GM03348 (cell line): ENCODE data around the gene RRAGD.

Experiments
- DNase-seq: peaks from one replicate; pipeline ENCODE4 v3.0.0; 2012; ENCODE audit warnings: low spot score

The RRAGD gene

GRCh38 chr6:89412071-89413005, at the start of gene RRAGD:
TSS of gene RRAGD (minus strand) at chr6:89412273. CDS start at chr6:89411993, 280 bp downstream.
- DNase-seq = peak; percentile 56

DNA sequence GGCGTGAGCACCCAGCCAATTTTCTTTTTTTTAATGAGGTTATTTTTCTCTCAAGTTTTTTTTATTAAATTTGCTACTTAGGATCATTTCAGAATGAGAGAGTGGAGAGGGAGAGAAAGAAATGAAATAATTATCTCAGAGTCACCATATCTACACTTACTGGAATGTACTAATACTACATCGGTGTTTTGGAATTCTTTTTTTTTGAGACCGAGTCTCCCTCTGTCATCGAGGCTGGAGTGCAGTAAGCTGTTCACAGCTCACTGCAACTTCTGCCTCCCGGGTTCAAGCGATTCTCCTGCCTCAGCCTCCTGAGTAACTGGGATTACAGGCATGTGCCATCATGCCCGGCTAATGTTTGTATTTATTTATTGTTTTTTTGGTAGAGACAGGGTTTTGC, 48.6 kb upstream of the RRAGD start:
- no peak for DNase-seq

- DNase-seq = no peak
These were observed 47.4 kb upstream of the RRAGD start for GRCh38 chr6:89459501-89459900.

- no peak for DNase-seq
These were observed 46.6 kb upstream of the RRAGD start for GRCh38 chr6:89458704-89459103.

- no peak for DNase-seq
These were observed 42.2 kb upstream of the RRAGD start for GRCh38 chr6:89454300-89454699.

DNA sequence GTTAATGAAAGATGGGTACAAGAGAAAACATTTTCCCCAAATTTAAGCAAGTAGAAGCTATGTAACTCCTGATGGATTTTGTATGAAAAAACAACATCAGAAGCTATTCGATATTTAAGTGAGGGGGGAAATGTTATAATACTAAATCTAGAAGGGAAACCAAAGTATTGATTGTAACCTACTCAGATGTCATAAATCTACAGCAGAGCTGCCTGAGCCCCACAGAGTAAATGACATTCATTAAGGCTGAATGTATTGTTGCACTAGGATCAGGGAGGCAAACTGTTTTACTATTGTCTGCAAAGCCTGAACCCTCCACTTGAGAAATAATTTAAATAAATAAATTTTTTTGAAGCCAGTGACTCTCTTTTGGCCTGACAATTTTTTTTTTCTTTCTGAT, 40.2 kb upstream of the RRAGD start:
- no peak for DNase-seq

DNA sequence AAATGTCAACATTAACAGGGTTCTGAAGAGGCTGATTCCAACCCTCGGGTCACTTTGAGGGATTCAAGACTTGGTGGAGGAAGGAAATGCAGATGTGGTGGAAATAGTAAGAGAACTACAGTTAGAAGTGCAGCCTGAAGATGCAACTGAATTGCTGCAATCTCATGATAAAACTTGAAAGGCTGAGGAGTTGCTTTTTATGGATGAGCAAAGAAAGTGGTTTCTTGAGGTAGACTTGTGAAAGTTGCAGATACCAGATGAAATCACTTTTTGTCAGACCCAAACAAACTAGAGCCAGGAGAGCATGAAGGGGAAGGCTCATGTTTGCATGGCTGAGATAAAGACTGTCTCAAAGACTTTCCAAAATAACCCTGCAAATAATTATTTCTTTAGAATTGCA, 37.1 kb upstream of the RRAGD start:
- DNase-seq = no peak

DNA sequence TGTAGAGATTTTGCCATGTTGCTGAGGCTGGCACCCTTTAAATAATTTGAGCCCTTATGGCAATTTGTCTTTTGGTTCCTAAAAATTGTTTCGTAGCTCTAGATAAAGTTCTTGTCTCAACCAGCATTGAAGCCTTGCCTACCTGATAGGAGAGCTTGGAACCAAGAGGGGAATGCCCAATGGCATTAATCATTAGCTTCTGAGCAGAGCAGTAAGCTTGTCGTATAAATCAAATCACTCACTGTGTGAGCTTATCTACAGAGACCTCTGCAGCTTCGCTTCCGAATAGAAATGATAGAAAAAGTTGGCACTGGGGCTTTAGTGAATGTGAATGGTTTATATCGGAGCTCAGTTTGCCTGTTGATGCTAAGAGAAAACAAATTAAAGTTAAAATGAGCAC, 31.6 kb upstream of the RRAGD start:
- no peak for DNase-seq

GRCh38 chr6:89440200-89440599, 28.1 kb upstream of the RRAGD start:
- DNase-seq = no peak

DNA sequence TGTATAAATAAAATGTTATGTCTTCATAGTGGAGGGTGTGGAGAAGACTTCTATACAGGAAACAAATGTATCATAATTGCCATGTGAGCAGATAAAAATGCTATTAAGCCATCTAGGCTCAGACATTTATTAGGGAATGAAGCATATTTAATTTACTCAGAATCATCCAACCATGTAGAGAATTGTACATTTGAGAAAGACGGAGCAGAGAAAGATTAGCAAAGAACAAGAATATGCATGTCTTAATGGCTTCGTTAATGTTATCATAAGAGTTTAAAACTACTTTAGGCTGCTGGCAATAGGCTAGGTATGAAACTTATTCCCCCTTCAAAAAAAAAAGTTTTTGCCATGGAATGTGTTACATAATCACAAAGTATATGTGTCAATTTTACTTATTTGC, 26.9 kb upstream of the RRAGD start:
- no peak for DNase-seq

DNA sequence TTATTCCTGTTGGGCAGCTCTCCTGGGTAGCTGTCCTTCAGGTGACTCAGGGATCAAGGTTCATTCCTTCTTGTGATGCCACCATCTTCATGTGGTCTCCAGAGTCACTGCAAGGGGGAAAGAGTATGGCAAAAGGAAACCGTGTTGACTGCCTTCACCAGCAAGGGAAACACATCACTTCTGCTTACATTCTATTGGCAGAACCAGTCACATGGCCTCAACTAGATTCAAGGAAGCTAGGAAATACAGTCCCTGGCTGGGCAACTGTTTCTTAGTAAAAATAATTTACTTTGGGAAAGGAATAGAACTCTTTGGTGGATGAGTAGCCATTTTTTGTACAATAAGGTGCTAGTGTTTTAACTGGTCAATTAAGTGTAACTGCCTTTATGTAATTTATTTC, 26.2 kb upstream of the RRAGD start:
- DNase-seq = no peak

DNA sequence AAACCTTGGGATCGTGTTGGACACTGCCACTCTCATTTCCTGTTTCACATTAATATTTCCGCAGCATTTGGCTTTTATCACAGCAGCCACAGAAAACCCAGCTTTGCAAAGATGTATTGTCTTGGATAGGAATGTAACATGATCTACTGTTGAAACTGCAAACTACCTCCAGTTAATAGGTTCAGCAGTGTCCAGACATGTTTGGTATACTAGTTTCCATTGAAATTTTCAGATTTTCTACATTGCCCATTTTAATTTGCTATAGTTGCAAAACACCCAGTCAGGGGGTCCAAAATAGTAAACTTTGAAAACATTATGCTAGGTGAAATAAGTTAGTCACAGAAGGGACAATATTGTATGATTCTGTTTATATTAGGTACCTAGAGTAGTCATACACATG, 24.2 kb upstream of the RRAGD start:
- DNase-seq = no peak

DNA sequence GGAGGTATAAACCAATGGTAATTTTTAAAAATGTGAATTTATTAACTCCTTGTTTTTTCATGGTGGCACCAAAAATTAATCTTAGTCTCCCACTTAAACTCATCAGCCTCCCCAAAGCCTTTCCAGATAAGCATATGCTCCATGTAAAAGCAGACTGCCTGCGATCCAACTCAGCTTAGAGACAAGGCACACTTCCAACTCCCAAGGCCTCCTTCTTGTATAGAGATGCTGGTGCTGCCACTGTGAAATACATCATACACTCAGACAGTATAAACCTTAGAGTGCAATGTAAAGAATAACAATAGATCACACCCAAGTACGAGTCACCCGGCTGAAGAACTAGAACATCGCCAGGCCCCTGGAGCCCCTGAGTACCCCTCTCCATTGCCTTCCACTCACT, 22.9 kb upstream of the RRAGD start:
- DNase-seq = no peak

DNA sequence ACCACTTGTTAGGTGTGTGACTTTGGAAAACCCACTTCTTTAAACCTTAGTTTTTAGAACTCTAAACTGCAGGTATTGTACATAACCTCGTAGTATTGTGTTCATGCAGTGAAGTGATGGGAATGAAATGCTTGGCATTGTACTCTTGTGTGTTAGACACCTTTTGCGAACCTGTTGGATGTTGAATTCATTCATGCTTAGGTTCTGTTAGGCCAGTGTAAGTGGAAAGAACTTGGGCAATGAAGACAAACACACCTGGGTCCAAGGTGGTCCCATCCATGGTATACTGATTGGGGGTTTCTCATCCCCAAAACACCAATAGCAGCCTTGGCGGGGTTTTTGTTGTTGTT, 22.1 kb upstream of the RRAGD start:
- DNase-seq = no peak

DNA sequence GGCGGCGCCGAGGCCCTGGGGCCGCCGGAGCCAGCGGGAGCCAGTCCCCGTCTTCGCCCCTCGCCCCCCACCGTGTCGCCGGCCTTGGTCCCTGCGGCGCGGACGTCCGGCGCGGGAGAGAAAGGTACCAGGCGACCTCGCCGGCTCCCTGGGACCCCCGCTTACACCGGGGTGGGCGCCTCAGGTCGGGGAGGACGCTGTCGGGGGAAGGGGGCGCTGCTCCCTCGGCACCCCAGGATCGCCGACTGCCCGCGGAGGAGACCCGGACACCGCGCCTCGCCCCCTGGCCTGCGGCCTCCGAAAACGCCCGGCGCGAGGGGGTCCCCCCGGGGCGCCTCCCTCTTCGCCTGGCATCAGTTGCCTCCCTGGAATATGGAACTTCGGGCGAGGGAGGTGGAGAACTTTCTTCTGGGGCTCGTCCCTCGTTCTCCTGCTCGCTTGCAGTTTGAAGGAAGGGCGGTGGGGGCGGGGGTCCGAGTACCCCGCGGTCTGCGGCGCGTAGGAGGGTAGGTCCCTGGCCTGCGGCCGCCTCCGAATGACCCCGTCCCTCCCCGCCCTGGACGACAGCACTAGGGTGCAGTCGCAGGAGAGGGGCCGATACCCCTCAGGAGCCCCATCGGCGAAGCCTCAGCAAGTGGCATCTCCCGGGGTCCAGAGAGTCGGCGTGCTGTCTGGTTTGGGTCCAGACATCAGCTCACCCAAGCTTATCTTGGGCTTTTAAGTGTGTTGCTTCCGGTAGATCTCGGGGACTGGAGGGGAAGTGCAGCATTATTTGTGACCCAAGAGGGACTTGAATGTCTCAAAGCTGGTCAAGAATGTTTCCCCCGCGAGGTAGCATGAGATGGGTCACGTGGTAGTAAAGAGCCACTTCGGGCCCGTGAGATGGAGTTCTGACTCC, 21.4 kb upstream of the RRAGD start:
- no peak for DNase-seq

DNA sequence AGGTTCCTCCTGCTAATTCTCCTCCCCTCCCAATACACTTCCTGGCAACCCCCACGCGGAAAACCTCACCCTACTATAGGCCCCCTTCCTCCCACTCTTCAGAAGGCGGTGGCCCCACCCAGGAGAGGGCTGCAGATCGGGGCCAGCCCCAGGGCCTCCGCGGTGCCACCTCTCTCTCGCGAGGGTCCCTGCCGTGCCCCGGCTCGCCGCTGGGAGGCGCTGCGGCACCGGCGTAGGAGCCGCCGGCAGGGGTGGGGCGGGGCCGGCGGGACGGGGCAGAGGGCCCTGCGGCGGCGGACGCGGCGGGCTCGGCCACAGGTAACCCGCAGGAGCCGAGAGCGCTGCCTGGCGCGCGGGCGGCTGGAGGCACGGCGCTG, 20.8 kb upstream of the RRAGD start, which contains the start of gene ANKRD6:
Gene ANKRD6 (plus strand): TSS at position 278 of the 377 bp plus-strand sequence. CDS start 133,825 bp downstream, outside the sequence.
- DNase-seq = peak; percentile 92

DNA sequence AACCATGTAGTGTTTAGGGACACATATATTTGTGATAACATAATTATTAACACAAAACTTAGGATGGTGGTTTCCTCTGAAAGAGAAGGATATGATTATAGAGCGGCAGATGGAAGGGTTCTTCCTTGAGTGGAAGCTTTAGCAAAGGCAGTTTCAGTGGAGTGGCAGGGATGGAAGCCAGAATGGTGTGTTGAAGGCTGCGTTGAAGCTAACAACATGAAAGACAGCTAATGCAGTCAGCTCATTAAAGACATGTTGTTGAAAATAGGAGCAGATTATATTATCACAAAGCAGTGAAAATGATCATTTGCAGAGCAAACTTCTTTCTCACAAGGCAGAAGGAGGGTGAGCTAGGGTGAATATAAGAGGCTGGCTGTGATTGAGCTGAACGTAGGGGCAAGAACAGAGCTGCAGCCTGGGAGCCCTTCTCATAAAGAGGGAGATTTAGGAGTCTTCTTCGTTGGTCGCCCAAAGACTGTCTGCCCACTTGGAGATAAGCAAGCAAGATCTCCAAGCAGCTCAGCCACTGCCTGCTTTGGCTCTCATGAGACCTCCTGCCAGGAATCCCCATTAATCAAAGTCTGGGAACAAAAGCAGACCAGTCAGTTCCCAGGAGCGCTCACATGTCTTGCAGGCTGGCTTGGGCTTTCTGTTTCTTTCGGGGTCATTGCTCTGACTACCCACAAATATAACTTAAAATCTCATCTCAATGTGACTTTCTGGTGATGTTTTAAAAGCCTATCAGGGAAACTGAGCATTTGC, 18.3 kb upstream of the RRAGD start:
- no peak for DNase-seq

GRCh38 chr6:89416796-89417195, 4.7 kb upstream of the RRAGD start:
- DNase-seq = no peak

DNA sequence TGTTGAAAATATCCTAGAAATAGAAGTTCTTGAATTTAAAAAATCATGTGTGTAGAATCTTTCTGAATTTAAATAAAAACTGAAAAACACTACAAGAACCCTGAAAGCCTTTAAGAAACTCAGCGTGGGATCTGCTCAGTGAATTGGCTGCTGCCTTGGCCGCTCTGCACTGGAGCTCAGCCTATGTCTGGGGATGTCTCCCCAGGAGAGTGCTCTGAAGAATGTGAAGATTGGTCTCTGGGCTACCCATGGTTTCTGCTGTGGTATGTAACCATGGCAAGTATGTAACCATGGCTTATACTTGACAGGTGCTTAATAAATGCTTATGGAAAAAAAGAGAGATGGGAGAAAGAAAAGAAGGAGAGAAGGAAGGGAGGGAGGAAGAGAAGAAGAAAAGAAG, 3.1 kb upstream of the RRAGD start:
- DNase-seq = no peak

GRCh38 chr6:89414215-89414614, 2.1 kb upstream of the RRAGD start:
- DNase-seq = no peak

- no peak for DNase-seq
These were observed 930 bp upstream of the RRAGD start for GRCh38 chr6:89413006-89413400.
